Mammary epithelial cell (primary cell): ENCODE results near the gene CD53.

Source experiments
- EZH2 ChIP-seq: IDR thresholded peaks from 2 replicates; pipeline ENCODE4 v1.6.1; 2012; ENCODE audit warnings: low read length, inconsistent platforms, borderline replicate concordance
- TF ChIP-seq, protein P1 (sequence below), 2 donors: IDR thresholded peaks in 1 of 2; conservative IDR thresholded peaks in 1 of 2; 2 replicates each; pipeline ENCODE4 v1.5.1; 2011 to 2012; ENCODE audit warnings: inconsistent platforms in 2 of 2, low read length in 2 of 2, mild to moderate bottlenecking in 2 of 2, control low read depth in 1 of 2, low read depth in 1 of 2; ENCODE audit not compliant: insufficient read depth in 1 of 2; ENCODE audit errors: extremely low read depth in 1 of 2

DNA sequence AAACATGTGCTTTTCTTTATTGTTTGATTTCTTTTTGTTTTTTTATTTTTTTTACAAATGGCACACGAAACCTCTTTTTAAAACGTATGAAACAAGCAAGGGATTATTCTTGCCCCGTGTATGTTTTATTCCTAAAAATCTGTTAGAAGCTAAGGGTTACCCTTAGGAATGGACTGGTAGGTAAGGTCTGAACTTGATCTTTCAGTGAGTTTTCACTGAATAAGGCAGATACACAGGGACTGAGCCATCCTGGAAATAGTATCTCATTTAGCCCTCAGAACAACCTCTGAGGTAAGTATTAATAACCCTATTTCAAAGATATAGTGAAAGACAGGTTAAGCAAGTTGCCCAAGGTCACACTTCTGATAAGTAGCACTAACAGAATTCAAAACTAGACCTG, 6.0 kb downstream of the CD53 start:
- TF ChIP-seq, protein P1, sequence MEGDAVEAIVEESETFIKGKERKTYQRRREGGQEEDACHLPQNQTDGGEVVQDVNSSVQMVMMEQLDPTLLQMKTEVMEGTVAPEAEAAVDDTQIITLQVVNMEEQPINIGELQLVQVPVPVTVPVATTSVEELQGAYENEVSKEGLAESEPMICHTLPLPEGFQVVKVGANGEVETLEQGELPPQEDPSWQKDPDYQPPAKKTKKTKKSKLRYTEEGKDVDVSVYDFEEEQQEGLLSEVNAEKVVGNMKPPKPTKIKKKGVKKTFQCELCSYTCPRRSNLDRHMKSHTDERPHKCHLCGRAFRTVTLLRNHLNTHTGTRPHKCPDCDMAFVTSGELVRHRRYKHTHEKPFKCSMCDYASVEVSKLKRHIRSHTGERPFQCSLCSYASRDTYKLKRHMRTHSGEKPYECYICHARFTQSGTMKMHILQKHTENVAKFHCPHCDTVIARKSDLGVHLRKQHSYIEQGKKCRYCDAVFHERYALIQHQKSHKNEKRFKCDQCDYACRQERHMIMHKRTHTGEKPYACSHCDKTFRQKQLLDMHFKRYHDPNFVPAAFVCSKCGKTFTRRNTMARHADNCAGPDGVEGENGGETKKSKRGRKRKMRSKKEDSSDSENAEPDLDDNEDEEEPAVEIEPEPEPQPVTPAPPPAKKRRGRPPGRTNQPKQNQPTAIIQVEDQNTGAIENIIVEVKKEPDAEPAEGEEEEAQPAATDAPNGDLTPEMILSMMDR (conservative IDR thresholded peaks at IDR 0.05 in 1 of 2, IDR thresholded peaks at IDR 0.05 in 1 of 2; ENCODE audit: extremely low read depth in 1 of 2, insufficient read depth in 1 of 2, low read depth in 1 of 2, low read length in 2 of 2): no peak
- no peak for TF ChIP-seq EZH2
